Amniotic epithelial cell (primary cell): ENCODE results near the gene BTN1A1.
"Not testable (repeated sequence)": the region's sequence is repeated elsewhere in the genome, so short reads cannot be mapped to it uniquely, and the experiment has no call there.

Experiments used
- DNase-seq: peaks from one replicate; pipeline ENCODE4 v3.0.0-alpha.2; 2010; ENCODE audit warnings: low read depth

Gene BTN1A1

GRCh38 chr6:26500102-26500501 is at the start of gene BTN1A1:
Gene BTN1A1, plus strand, starts transcription at chr6:26500303. Its CDS starts 984 bp downstream, at chr6:26501287.
- no peak for DNase-seq

GRCh38 chr6:26452631-26453235 is 47.4 kb upstream of the BTN1A1 start:
- DNase-seq: no peak

GRCh38 chr6:26454631-26455030 is 45.5 kb upstream of the BTN1A1 start:
- no peak for DNase-seq

GRCh38 chr6:26455357-26455970 is 44.6 kb upstream of the BTN1A1 start:
- no peak for DNase-seq

- DNase-seq: no peak
Observed at GRCh38 chr6:26457264-26457805, 42.8 kb upstream of the BTN1A1 start.

- peak; percentile 91 for DNase-seq
Observed at GRCh38 chr6:26457806-26458688, 42.1 kb upstream of the BTN1A1 start, which contains the start of gene BTN2A1. Gene BTN2A1, plus strand, starts transcription at chr6:26457955. Its CDS starts 682 bp downstream, at chr6:26458637.

- DNase-seq: no peak
Observed at GRCh38 chr6:26459023-26459810, 40.9 kb upstream of the BTN1A1 start.

GRCh38 chr6:26461353-26461752 is 38.8 kb upstream of the BTN1A1 start:
- DNase-seq: not testable (repeated sequence)

GRCh38 chr6:26464014-26464413 is 36.1 kb upstream of the BTN1A1 start:
- DNase-seq: no peak

GRCh38 chr6:26464416-26465131 is 35.5 kb upstream of the BTN1A1 start:
- DNase-seq: no peak

- no peak for DNase-seq
Observed at GRCh38 chr6:26465776-26466175, 34.3 kb upstream of the BTN1A1 start.

GRCh38 chr6:26468829-26469228 is 31.3 kb upstream of the BTN1A1 start:
- no peak for DNase-seq

GRCh38 chr6:26470643-26471042 is 29.5 kb upstream of the BTN1A1 start:
- DNase-seq: no peak

- no peak for DNase-seq
Observed at GRCh38 chr6:26471970-26472369, 28.1 kb upstream of the BTN1A1 start.

GRCh38 chr6:26472549-26473290 is 27.4 kb upstream of the BTN1A1 start:
- no peak for DNase-seq

GRCh38 chr6:26473429-26473757 is 26.7 kb upstream of the BTN1A1 start:
- DNase-seq: no peak

- DNase-seq: peak; percentile 94
Observed at GRCh38 chr6:26473758-26474438, 26.2 kb upstream of the BTN1A1 start.

GRCh38 chr6:26474439-26474881 is 25.6 kb upstream of the BTN1A1 start:
- DNase-seq: no peak

- DNase-seq: peak; percentile 31
Observed at GRCh38 chr6:26475823-26476729, 24.0 kb upstream of the BTN1A1 start.
